Activated gamma-delta T cell treated with Interleukin-2 at 50 U/mL for 16 hours (primary cell): ENCODE results near the gene NRDC.
A peak's percentile ranks its signal among the peaks of the same experiment; 100 is the strongest.
"Not testable (repeated sequence)": the region's sequence is repeated elsewhere in the genome, so short reads cannot be mapped to it uniquely, and the experiment has no call there.

ENCODE experiments used
- DNase-seq: peaks from one replicate; pipeline ENCODE4 v3.0.0-alpha.2; 2020

The NRDC gene

GRCh38 chr1:51878616-51879336 is at the start of gene NRDC:
TSS of gene NRDC (minus strand) at chr1:51878727. CDS start at chr1:51878615, 112 bp downstream.
- DNase-seq, result peak; percentile 99

DNA sequence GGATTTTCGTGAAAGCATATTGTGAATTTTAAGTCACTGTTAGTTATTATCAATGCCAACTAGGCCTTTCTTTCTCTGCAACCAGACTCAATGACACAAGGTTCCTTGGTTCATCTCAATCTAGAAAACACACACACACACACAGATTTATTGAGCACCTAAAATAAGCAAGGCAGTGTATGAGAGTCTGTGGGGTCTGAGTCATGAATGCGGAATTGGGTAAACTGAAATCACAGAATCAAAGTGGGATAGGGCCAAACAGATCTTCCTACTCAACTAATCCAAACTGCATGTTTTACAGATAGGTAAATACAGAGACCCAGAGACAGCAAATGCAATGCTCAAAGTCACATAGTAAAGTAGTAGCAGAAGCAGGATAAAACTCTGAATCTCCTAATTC is 48.5 kb upstream of the NRDC start:
- no peak for DNase-seq

GRCh38 chr1:51926171-51926812 is 47.8 kb upstream of the NRDC start:
- DNase-seq, result no peak

GRCh38 chr1:51924455-51924854 is 45.9 kb upstream of the NRDC start:
- DNase-seq, result no peak

DNA sequence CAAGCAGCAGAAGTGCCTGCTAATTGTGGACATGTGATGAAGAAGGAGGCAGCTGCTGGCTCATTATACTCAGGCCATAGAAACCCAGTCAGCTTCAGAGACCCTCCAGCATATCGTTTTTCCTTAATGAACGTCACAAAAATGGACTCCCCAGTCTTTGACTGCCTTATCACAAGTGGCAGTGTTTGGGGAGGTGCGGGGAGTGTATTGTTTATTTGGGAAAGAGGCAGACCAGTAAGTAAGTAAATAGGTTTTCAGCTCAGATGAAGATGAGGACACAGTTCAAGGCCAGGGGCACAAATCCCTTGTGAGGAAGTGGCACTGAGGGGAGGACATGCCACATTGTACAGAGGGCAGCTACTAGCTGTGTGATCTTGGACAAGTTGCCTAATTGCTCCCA is 43.5 kb upstream of the NRDC start:
- no peak for DNase-seq

GRCh38 chr1:51920130-51920529 is 41.6 kb upstream of the NRDC start:
- DNase-seq, result no peak

GRCh38 chr1:51919684-51920083 is 41.2 kb upstream of the NRDC start:
- DNase-seq, result no peak

DNA sequence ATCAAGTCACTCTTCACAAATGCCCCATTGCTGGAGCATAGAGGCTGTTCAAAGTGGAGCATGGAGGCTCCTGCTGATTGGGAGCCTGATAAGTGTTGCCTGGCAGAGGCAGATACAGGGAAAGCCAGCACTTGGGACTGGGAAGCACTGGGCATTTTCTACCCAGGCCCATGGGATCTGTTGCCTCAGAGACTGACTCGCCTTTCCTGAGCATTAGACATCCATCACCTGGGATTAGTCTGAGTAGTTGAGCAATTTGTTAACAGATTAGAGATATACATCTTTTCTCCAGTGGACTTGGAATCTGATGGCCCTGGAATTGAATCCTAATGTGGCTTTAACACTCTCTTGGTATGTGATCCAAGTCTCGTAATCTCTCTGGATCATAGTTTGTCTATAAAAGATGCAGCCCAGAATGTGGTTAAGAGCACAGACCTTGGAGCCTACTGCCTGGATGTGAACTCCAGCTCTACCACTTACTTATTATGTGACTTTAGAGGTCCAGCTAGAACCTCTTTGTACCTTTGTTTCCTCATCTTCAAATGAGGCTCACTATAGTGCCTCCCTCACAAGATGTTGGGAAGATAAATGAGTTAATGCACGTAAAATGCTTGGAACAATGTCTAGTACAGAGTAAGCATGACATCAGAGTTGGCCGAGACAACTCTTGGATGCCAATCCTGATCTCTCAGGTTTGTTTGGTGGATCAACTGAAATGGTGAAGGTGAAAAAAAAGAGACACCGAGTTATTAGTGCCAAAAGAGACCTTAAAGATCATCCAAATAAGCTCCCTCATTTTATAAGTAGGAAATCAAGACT is 38.3 kb upstream of the NRDC start:
- no peak for DNase-seq

DNA sequence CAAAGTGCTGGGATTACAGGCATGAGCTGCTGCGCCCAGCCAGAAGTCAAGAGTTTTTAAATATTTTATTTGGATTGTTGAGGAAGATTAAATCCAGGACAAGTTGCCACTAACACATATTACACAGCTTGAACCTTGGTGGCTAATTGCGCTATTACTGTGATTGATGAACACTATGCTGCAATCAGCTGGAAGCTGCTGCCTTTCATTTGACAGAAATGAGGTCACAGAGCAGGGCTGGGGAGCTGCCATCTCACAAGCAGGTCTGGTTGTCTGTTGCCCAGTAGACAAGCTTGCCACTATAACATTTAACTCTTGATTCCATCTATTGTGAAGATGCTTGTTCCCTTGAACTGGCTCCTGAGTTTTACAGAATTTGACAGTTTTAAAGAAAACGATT is 37.4 kb upstream of the NRDC start:
- DNase-seq, result no peak

DNA sequence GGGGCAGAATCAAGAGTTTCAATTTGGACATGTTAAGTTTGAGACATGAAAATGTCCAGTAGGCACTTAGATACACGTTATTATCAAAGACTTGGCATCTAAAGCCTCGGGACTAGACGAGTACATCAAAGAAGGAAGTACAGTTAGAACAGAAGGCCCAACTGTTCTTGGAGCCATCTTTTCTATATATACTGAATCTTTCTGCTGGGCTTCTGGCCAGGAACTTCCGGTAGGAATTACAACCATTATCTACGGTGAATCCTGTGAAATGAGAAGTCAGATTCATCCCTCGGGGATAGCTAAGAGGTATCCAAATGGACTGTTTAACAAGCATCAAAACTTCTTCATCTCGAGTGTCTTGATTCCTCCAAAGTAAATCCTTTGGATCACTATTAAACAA is 34.4 kb upstream of the NRDC start:
- DNase-seq, result no peak

GRCh38 chr1:51910221-51911000 is 31.9 kb upstream of the NRDC start:
- DNase-seq, result no peak

- DNase-seq, result no peak
These were observed 30.0 kb upstream of the NRDC start for GRCh38 chr1:51908499-51908898.

GRCh38 chr1:51907079-51907702 is 28.7 kb upstream of the NRDC start:
- DNase-seq, result no peak

DNA sequence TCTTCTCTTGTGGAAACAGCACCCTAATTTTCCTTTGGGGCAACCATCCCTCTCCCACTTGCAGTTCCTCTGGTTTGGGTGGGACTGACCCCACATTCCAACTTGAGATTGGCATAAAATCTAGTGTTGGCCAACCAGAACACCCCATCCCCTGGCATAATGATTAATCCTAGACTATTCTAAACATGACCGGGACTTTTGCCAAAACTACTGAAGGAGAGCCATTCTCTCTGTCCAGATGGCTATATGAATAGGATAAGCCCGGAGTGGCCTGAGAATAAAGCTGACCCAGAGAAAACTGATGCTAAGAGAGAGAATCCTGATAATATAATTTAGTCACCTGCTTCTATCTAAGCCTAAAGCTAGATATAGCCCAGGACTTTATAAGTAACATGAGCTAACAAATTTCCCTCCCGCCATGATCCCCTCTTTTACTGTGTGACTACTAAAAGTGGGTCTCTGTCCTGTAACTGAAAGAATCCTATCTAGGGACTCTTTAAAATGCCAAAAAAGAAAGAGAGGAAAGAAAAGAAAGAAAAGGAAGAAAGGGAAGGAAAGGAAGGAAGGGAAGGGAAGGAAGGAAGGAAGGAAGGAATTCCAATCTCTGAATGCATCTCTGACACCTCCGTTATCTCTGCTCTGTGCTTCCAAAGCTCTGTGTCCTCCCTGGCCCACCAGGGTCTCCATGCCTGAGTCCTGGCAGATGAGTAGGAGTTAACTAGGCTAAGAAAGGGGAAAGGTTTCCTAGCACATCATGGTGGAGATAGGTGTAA is 28.0 kb upstream of the NRDC start:
- no peak for DNase-seq

- DNase-seq, result no peak
These were observed 23.9 kb upstream of the NRDC start for GRCh38 chr1:51902456-51902855.

DNA sequence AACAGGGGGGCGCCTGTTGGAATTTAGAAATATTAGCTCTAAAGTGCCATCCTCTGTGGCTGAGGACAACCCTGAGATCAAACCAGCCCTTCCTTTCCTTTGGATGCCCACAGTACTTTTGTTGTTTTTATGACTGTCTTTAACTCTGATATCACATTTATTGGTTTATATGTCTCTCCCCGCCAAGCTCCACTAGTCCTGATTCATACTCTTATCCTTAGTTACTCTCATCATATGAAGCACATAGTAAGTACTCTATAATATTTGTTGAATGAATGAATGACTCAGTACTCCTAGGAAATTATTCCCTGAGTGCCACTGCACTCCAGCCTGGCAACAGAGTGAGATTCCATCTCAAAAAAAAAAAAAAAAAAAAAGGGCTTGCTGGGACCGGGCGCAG is 22.6 kb upstream of the NRDC start:
- DNase-seq, result no peak

DNA sequence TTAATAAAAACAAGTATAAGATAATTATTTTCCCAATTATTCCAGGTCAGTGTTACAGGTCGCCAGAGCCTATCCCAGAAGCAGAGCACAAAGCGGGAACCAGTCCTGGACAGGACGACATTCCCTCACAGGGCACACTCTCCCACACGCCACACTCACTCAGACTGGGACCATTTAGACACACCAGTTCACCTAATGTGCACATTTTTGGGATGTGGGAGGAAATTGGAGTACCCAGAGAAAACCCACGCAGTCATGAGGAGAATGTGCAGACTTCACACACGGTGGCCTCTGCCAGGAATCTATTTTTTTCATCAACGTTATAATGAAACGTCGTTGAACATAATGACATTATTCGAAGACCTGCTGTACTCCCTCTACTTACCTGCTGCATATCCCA is 20.5 kb upstream of the NRDC start:
- no peak for DNase-seq

GRCh38 chr1:51898090-51898734 is 19.7 kb upstream of the NRDC start:
- DNase-seq, result no peak

DNA sequence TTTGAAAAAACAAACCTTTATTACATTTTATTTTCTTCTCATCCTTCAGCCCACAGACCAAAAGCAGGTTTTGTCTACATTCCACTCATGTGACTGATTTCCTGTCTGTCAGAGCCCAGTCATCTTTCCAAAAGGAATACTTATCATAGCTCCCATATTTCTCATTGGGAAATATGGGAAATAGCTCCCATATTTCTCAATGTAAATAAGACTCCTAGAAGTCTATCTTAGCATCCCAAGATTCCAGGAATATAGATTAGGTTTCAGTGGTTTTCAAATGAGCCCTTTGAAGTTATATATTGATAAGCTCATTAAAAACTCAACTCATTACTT is 19.1 kb upstream of the NRDC start:
- DNase-seq, result no peak

GRCh38 chr1:51894748-51895147 is 16.2 kb upstream of the NRDC start:
- DNase-seq, result not testable (repeated sequence)

- DNase-seq, result no peak
These were observed 265 bp downstream of the NRDC start for GRCh38 chr1:51878308-51878615.
